ENCODE measurements around the gene TMEM132A. TPM values are rescaled to one million over a fixed set of nuclear protein-coding genes. Genes with fewer than 3 reads are reported as not detected.

Gene TMEM132A
- total RNA-seq, 1 donor from 2014 or later = 22.6 TPM

DNA sequence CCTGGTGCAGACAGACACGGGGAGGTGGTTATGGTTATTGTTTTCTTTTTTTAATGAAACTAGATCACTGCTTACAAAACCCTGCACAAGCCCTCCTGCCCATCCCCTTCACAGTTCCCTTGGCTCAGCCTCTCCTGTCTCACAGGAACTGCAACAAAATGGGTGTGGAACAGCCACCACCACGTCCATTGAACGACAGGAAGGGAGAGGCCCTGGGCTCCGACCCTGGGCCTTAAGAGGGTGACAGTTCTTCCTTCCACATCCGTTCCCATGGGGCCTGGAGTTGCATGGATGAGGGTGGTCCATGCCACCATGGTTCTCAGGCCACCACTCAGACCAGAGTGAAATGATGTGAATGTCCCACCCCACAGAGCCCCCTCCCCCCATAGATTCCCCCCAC, 33.6 kb upstream of the TMEM132A start:
- peaks cover 15% of the 10 kb centered on the region for H3K36me3 ChIP-seq (ENCODE audit: control insufficient read depth, insufficient read depth, low read length)
- TF ChIP-seq, protein P1, sequence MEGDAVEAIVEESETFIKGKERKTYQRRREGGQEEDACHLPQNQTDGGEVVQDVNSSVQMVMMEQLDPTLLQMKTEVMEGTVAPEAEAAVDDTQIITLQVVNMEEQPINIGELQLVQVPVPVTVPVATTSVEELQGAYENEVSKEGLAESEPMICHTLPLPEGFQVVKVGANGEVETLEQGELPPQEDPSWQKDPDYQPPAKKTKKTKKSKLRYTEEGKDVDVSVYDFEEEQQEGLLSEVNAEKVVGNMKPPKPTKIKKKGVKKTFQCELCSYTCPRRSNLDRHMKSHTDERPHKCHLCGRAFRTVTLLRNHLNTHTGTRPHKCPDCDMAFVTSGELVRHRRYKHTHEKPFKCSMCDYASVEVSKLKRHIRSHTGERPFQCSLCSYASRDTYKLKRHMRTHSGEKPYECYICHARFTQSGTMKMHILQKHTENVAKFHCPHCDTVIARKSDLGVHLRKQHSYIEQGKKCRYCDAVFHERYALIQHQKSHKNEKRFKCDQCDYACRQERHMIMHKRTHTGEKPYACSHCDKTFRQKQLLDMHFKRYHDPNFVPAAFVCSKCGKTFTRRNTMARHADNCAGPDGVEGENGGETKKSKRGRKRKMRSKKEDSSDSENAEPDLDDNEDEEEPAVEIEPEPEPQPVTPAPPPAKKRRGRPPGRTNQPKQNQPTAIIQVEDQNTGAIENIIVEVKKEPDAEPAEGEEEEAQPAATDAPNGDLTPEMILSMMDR (IDR thresholded peaks at IDR 0.05; ENCODE audit: insufficient read depth, low read length, severe bottlenecking) = no peak
- no peak overlapping the region for H3K4me3 ChIP-seq (ENCODE audit: low read depth, low read length)
- FAIRE-seq (no peak), DNase-seq (ENCODE audit: low read depth) (no peak)
- H3K27me3 ChIP-seq (ENCODE audit: control insufficient read depth, insufficient read depth, low read length) = no peaks in the 10 kb centered on the region

DNA sequence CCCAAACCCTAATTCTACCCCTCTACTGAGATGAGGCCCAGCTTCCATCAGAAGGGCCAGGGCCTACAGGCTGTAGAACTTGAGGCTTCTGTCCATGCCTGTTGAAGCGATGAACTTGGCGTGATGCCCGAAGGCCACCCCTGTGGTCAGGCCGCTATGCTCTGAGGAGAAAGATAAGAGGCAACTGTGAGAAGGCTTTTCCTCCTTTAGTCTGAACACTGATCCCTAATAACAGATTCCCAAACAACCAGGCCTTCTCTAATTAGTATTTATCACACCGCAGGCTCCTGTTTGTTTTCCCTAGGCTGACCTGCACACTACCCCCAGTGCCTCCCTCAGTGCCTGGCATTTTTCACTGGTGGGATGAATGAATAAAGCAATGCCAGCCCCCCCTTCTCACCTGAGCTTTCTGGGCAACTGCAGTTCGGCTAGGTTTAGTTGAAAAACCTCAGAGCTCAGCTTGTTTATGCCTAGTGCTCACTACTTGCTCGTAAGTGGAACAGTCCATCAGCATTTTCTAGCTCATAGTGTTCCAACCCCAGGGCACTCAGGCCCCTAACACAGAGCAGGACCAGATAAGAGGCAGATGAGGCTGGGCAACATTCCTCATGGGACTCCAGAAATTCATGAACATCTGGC, 33.0 kb upstream of the TMEM132A start:
- FAIRE-seq (no peak), DNase-seq (ENCODE audit: low read depth) (no peak)
- peaks cover 16% of the 10 kb centered on the region for H3K36me3 ChIP-seq (ENCODE audit: control insufficient read depth, insufficient read depth, low read length)
- no peak overlapping the region for H3K4me3 ChIP-seq (ENCODE audit: low read depth, low read length)
- no peaks in the 10 kb centered on the region for H3K27me3 ChIP-seq (ENCODE audit: control insufficient read depth, insufficient read depth, low read length)
- TF ChIP-seq, protein P1 (IDR thresholded peaks at IDR 0.05; ENCODE audit: insufficient read depth, low read length, severe bottlenecking) = no peak

DNA sequence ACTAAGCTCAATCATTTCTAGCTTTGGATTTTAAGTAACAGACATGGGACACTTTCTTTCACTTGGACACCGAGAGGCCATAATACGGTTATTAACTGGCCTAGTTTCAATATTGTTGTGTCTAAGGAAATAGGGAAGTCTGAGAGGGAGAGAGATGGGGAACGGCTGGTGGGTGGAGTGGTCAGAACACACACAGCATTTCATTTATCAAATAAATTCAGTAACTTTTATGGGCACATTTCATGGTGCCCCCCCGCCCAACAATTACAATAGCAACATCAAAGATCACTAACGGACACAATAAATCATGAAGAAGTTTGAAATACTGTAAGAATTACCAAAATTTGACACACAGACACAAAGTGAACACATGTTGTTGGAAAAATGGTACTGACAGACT, 28.6 kb upstream of the TMEM132A start:
- Histone ChIP-seq H3K4me3 (ENCODE audit: low read depth, low read length) (no peak overlapping the region), H3K27me3 (ENCODE audit: control insufficient read depth, insufficient read depth, low read length) (no peaks in the 10 kb centered on the region), H3K36me3 (ENCODE audit: control insufficient read depth, insufficient read depth, low read length) (peaks cover 36% of the 10 kb centered on the region)
- TF ChIP-seq, protein P1 (IDR thresholded peaks at IDR 0.05; ENCODE audit: insufficient read depth, low read length, severe bottlenecking) = no peak
- FAIRE-seq = no peak
- no peak for DNase-seq (ENCODE audit: low read depth)

DNA sequence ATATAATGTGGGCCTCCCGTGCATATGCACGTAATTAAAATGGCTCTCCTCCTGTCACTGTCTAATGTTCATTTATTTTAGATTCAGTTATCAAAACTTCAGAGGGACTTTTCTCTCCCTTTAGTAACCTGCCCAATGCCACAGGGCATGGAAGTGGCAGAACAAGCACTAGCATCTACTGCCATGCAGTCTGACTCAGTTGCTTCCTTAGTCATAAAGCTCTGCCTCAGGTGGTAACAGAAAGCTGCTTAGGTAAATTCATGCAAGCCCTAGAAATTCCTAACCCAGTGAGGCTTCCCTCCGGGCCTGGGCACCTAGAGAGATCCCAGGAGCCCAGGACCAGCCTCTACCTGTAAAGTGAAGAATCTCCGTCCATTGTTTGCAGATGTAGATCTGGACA, 26.8 kb upstream of the TMEM132A start:
- Histone ChIP-seq H3K36me3 (ENCODE audit: control insufficient read depth, insufficient read depth, low read length) (peaks cover 47% of the 10 kb centered on the region), H3K4me3 (ENCODE audit: low read depth, low read length) (no peak overlapping the region), H3K27me3 (ENCODE audit: control insufficient read depth, insufficient read depth, low read length) (no peaks in the 10 kb centered on the region)
- TF ChIP-seq, protein P1 (IDR thresholded peaks at IDR 0.05; ENCODE audit: insufficient read depth, low read length, severe bottlenecking) = no peak
- peak; percentile 54 for DNase-seq (ENCODE audit: low read depth)
- FAIRE-seq = no peak

DNA sequence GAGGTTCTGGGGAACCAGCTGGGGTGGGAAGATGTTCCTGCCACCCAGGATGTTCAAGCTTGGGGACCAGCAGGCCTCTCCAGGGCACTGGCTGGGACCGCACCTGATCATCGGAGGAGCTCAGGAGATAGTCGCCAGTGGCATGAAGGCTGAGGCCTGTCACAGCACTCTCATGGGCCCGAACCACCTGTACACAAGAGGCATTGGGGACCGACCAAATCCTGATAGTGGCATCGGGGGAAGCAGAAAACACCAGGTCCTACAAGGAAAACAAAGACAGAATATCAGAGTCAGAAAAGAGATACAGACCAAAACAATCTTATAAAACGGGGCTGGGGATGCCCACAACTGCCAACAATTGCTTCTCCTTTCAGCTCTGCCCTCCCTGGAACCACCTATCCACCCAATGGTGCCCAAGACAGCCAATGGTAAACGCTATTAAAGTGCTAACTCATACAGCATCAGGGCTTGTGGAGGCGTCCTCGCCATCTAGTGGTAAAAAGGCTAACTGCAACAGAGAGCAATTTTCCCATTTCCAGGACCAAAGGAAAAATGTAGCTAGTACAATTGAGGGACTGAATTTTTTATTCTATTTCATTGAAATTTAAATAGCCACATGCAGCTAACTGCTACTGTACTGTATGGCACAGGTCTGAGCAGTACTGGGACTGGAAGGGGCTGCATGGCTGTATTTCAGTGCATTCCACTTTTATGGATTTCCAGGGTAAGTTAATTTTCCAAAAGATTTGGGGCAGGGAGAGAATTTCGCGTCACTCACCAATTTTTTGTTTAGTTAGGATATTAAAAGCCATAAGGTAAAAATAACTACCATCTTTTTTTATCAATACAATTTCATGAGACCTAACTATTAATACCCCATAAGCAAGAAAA, 25.0 kb upstream of the TMEM132A start:
- FAIRE-seq (no peak), DNase-seq (ENCODE audit: low read depth) (peak; percentile 58)
- H3K4me3 ChIP-seq (ENCODE audit: low read depth, low read length) = no peak overlapping the region
- no peaks in the 10 kb centered on the region for H3K27me3 ChIP-seq (ENCODE audit: control insufficient read depth, insufficient read depth, low read length)
- peaks cover 57% of the 10 kb centered on the region for H3K36me3 ChIP-seq (ENCODE audit: control insufficient read depth, insufficient read depth, low read length)
- TF ChIP-seq, protein P1 (IDR thresholded peaks at IDR 0.05; ENCODE audit: insufficient read depth, low read length, severe bottlenecking) = peak; percentile 82
